ENCODE data around the gene RELB.

Gene RELB, protein sequence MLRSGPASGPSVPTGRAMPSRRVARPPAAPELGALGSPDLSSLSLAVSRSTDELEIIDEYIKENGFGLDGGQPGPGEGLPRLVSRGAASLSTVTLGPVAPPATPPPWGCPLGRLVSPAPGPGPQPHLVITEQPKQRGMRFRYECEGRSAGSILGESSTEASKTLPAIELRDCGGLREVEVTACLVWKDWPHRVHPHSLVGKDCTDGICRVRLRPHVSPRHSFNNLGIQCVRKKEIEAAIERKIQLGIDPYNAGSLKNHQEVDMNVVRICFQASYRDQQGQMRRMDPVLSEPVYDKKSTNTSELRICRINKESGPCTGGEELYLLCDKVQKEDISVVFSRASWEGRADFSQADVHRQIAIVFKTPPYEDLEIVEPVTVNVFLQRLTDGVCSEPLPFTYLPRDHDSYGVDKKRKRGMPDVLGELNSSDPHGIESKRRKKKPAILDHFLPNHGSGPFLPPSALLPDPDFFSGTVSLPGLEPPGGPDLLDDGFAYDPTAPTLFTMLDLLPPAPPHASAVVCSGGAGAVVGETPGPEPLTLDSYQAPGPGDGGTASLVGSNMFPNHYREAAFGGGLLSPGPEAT

DNA sequence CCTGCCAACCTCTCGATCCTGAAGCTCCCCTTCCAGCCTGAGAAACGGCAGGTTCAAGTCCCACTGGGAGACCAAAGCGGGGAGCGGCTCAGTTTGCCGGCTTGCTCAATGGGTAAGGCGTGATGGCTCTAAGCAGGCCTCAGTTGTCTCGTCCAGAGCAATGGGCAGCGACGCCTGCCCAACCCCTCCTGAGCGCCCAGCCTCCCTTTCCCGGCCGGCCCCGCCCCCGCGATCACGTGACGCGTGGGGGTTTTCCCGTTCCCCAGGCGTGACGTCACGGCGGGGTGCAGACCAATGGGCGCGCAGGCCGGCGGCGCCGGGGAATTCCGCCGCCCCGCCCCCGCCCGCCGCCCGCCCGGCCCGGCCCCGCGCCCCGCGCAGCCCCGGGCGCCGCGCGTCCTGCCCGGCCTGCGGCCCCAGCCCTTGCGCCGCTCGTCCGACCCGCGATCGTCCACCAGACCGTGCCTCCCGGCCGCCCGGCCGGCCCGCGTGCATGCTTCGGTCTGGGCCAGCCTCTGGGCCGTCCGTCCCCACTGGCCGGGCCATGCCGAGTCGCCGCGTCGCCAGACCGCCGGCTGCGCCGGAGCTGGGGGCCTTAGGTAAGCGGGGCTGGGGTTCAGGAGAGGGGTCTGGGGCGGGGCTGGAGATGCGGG, at the start of gene RELB:
Gene RELB, plus strand, starts transcription at position 378 of the 653 bp plus-strand sequence. Its CDS starts 116 bp downstream, at position 494.
- TF ChIP-seq, protein P1, sequence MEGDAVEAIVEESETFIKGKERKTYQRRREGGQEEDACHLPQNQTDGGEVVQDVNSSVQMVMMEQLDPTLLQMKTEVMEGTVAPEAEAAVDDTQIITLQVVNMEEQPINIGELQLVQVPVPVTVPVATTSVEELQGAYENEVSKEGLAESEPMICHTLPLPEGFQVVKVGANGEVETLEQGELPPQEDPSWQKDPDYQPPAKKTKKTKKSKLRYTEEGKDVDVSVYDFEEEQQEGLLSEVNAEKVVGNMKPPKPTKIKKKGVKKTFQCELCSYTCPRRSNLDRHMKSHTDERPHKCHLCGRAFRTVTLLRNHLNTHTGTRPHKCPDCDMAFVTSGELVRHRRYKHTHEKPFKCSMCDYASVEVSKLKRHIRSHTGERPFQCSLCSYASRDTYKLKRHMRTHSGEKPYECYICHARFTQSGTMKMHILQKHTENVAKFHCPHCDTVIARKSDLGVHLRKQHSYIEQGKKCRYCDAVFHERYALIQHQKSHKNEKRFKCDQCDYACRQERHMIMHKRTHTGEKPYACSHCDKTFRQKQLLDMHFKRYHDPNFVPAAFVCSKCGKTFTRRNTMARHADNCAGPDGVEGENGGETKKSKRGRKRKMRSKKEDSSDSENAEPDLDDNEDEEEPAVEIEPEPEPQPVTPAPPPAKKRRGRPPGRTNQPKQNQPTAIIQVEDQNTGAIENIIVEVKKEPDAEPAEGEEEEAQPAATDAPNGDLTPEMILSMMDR (IDR thresholded peaks at IDR 0.05), result no peak

DNA sequence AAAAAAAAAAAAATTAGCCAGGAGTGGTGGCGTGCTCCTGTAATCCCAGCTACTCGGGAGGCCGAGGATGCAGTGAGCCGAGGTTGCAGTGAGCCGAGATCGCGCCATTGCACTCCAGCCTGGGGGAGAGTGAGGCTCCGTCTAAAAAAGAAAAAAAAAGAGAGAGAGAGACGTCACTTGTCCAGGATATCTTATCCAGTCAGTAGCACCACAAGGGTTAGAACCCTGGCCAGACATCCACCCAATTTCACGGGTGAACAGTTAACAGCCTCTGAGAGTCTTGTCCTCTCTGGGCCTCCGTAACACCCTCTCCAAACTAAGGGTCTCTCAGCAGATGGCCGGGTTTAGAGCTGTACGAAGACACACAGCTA, 47.0 kb upstream of the RELB start:
- TF ChIP-seq, protein P1 (IDR thresholded peaks at IDR 0.05), result no peak

DNA sequence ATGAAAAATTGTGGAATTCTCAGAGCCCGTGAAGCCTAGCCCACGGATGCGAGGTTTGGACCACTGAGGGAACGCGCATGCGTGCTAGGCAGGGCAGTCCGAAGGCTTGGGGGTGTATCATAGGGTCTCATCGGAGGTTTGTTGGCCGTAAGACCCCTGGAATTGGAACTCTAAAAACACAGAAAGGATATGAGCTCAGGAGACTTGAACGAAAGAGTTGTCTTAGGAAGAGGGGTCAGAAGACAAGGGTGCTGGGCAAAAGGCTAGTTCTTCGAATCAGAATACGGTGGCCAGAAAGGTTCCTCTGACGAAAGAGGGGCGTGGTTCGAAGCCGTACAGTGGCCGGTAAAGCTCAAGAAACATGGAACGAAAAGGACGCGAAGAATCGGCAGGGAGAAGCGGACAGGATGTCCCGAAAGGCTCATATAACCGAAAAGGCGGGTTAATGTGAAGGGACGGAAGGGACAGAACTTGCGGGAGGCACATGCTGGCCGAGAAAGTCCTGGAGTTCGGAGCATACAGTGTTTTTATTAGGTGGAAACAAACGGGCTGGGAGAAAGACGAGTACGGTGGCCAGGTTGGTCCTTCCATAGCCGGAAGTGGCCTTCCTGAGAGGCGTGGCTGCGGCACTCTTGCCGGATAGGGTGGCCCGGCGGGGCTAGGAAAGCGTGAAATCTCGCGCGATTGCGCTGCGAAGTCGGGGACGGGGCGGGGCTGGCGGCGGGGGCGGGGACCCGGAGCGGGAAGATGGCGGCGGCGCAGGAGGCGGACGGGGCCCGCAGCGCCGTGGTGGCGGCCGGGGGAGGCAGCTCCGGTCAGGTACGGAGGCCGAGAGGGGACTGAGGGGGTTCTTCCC, 46.4 kb upstream of the RELB start, which contains the start of gene CLPTM1:
Gene CLPTM1, plus strand, starts transcription at position 732 of the 856 bp plus-strand sequence. Its CDS starts 16 bp downstream, at position 748.
- TF ChIP-seq, protein P1 (IDR thresholded peaks at IDR 0.05), result no peak

DNA sequence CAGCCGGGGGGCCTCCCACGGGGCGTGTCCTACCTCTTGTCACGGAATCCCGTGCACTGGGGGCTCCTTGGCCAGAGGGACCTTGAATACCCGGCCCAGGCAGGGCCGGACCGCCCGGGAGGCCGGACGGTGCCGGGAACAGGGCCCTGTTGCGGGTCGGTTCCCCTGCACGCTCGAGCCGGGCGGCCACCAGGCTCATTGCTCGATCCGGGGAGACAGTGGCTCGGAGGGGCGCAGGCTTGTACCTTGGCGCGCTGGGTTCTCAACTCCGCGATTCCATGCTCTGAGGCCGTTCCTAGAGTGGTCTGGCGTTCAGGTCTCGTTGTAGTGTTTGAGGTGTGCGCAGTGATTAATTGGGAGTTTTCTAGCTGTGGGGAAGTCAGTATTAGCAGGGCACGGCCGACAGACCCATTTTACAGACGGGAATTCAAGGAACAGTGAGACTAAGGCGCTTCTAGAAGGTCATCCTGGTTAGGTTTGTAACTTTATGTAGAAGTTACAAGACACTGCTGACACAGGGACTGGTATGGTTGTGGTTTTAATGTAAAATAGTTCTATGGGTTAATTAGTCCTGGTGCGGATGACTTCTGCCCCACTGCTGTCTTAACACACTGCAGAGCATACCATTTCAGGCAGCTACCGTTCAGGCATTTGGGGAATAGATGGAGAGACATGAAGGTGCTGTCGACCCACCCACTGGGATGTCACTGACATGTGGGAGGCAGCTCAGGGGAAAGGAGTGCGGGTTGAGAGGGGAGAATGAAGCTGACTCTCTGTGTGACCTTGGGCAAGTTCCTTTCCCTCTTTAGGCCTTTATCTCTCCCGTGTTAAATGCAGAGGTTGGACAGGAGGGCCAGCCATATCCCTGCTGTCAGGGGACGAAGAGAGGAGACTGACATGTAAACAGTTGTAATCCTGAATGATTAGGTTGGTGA, 45.5 kb upstream of the RELB start:
- TF ChIP-seq, protein P1 (IDR thresholded peaks at IDR 0.05), result no peak

DNA sequence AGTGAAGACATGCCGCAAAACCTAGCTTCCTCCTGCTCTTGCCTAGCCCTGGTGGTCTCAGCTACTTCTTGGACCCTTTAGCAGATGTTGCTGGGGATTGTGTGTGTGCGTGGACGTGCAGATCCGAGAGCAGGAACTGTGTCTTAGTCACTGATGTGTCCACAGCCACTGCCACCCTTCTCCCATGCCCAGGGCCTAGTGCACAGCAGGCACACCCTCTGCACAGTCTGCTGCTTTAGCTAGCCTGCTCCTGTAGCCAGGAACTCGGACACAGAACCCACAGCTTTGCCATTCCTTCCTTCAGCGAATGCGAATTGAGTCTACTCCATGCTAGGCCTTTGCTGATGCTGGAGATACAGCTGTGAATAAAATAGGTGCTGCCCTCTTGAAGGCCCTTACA, 43.7 kb upstream of the RELB start:
- TF ChIP-seq, protein P1 (IDR thresholded peaks at IDR 0.05), result no peak

DNA sequence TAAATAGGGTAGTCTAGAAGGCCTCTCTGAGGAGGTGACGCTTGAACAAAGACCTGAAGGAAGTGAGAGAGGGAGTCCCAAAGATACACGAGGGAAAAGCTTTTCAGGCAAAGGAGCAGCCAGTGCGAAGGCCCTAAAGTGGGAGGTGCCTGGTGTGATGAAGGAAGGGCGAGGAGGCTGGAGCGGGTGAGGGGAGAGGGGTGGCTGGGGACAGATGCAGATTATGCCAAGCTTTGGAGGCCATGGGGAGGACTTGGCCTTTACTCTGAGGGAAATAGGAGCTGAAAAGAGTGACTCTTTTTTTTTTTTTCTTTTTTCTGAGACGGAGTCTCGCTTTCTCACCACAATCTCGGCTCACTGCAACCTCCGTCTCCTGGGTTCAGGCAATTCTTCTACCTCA, 43.2 kb upstream of the RELB start:
- TF ChIP-seq, protein P1 (IDR thresholded peaks at IDR 0.05), result no peak

All from LNCAP (cell line).